NCI-H510A treated with DMSO at 0.1 percent for 48 hours (cell line): ENCODE results near the gene CD300LB.
"Not testable (repeated sequence)": the region's sequence is repeated elsewhere in the genome, so short reads cannot be mapped to it uniquely, and the experiment has no call there.

Experiments used
- DNase-seq: peaks from one replicate; lab custom pipeline; 2025; lab: John Stamatoyannopoulos, UW

The CD300LB gene

DNA sequence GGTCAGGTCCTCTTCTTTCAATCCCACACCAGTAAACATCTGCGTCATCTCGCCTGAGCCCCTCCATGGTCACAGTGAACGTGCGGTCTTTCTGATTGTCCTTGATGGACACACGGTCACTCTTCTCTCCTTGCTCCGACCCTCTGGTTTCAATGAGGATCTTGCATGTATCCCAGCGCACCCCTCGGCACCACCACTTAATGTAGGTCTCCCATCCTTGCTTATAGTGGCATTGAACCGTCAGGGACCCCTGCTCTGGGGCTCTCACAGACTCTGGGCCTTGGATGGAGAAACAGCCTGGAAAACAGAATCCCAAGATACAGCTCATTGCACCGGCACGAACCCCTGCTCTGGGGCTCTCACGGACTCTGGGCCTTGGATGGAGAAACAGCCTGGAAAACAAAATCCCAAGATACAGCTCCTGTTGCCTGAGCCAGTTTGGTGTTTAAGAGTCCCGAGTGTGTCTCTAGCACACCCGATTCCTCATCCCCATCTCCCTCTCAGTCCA lies 5.4 kb downstream of the CD300LB start:
- no peak for DNase-seq

DNA sequence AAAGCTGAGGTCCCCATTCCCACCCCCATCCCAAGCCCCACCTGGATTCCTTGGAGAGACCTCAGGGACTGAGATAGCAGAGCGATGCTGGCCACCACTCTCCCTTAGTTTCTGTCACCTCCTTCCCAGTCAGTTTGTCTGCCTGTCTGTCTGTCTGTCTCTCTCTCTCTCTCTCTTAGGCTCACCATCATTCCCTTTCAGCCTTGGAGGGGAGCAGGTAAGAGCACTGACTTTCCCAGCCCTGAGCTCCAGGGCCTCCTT lies 5.9 kb downstream of the CD300LB start:
- no peak for DNase-seq

DNA sequence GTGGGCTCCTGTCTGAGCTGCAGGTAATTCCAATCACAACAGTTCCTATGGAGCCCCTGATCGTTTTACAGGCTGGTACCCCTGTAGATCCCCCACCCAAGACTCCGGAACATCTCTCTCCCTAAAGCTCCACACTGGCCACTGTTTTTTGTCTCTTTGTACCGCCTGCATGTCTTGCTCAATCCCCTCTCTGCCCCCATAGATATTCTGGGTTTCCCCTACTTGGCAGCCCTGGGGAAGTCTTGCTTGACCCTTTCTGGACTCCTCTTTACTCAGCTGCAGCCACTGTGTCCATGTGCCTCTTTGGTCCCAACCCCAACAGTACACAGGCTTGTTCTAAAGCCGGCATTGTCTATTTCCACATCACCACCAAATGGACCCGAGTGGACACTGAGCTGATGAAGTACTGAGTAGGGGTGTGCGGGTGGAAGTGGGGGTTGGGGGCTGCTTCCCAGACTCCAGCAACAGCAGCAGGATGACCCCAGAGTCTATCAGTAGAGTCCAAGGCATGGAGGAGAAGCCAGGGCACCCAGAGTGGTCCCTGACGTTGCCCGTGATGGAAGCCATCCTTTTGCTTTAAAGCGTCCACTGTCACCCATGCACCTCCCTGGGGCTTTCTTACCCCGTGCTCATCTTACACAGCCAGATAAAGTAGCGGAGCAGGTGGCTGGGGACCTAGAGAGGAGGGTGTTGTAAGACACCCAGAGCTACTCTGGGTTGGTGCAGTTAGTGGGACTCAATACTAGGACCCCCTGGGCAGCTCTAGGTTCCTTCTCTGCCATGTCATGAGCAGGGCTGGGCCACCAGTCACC lies 6.4 kb downstream of the CD300LB start:
- no peak for DNase-seq

DNA sequence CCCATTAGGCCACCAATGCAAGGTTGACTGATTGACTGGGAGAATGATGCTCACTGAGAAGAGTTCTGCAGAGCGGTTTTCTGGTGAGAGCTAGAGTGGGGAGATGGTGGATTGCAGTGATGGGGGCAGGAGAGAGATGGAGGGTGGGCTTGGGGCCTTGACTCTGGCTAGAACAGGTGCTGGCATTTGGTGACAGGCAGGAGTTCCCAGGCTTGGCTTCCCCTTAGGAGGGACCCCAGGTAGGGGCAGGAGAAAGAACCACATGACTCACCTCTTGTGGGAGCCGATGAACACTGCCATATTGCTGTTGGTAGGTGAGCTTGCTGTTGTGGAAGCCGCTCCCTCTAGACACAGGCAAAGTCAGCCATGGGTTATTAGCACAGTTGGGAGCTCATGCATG lies 8.0 kb downstream of the CD300LB start:
- DNase-seq = no peak

DNA sequence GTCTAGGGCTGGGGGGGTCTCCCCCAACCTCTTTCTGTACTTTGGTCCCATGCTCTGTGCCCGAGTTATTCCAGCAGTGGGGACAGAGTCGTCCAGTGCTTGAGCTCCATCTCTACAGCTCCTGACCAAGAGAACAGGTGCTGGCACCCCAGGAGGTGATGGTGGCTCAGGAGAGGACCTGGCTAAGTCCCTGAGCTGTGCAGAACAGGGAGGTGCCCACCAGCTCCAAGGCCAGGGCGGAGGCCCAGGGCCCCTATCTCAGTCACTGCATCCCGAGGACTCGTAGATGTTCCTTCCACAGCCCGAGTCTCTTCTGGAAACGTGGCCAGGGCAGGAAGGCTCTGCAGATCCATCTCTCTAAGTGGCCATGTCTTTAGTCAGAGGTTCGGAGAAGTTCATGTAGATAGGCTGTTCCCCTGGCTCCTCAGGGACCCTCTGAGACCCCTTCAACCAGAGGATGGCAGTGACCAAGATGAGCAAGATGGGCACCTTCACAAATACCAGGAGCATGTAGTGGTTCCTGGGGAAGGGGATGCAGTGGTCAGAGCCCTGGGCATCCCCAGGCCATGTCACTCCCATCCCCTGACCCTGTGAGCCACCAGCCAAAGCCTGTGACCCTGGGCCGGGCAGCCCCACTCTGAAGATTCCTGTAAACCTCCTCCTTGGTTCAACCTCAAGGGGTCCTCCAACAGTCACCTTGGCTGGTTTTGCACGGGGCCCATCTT lies 8.7 kb downstream of the CD300LB start:
- no peak for DNase-seq

DNA sequence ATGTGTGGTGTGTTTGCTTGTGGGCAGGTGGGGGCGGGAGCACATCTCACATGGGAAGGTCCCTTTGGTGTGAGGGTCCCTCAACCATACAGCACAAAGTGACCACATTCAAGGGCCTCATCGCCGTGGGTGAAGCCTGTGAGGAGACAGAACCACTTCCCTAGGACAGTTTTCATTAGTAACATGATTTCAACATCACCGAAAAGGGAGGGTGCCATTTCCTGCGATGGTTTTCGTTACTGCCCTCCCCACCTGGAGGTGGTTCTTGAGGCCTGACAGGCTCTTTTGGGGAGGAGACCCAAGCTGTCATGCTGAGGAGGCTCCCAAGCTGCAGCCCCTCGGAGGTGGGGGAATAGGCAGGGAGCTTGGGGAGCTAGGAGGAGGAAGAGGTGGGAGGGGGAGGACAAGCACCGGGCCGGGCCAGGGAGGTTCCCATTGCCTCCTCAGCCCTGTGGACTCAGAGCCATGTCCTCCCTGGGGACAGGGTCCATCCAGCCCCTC lies 9.5 kb downstream of the CD300LB start:
- DNase-seq = no peak

DNA sequence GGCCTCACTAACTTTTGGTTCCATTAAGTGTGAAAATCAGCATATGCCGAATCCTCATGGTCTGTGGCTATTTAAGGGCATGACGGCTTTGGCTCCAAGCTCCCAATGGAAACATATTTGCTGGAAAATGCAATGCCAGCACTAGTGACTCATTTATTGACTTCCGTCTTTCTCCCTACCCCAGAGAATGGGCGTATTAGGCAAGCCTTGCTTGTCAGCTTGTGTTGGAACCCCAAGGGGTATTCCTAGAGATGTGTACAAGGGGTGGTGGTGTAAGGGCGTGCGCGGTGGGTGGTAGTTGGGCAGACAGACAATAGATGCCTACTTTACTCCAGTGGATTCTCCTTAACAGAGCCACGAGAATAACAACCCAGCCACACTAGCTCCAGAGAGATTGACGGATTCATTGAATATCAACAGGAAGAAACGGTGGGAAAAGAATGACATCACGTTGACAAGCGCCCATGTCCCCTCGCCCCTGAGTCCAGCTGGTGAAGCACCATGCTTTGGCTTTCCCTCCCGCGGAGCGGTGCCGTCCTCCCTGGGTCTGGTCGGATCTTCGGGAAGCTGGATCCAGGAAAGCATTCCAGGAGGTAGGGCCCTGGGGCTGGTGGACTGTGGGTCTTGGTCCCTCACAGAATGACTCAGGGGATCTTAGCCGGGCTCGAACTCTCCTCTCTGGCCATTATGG lies 10.3 kb downstream of the CD300LB start:
- DNase-seq = no peak

DNA sequence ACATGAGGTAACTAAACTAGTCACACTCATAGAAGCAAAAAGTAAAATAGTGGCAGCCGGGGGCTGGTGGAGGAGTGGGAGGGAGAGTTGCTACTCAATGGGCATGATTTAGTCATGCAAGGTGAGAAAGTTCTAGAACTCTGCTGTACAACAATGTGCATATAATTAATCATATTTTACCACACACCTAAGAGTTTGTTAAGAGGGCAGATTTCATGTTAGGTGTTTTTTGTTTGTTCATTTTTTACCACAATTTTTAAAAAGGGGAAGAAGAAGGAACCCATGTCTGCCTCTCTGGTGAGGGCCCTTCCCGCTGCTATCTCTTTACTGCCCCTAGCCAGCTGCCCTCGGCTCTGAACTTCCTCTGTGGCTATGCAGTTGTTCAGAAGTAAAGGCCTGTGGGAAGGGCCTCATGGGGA lies 11.2 kb downstream of the CD300LB start:
- no peak for DNase-seq

DNA sequence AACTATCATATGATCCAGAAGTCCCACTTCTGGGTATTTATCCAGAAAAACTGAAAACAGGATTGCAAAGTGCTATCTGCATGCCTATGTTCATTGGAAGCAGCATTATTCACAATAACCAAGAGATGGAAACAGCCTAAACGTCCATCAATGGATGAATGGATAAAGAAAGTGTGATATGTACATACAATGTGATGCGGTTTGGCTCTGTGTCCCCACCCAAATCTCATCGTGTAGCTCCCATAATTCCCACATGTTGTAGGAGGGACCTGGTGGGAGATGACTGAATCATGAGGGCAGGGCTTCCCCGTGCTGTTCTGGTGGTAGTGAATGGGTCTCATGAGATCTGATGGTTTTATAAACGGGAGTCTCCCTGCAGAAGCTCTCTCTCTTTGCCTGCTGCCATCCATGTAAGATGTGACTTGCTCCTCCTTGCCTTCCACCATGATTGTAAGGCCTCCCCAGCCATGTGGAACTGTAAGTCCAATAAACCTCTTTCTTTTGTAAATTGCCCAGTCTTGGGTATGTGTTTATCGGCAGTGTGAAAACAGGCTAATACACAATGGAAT lies 12.8 kb downstream of the CD300LB start:
- not testable (repeated sequence) for DNase-seq

DNA sequence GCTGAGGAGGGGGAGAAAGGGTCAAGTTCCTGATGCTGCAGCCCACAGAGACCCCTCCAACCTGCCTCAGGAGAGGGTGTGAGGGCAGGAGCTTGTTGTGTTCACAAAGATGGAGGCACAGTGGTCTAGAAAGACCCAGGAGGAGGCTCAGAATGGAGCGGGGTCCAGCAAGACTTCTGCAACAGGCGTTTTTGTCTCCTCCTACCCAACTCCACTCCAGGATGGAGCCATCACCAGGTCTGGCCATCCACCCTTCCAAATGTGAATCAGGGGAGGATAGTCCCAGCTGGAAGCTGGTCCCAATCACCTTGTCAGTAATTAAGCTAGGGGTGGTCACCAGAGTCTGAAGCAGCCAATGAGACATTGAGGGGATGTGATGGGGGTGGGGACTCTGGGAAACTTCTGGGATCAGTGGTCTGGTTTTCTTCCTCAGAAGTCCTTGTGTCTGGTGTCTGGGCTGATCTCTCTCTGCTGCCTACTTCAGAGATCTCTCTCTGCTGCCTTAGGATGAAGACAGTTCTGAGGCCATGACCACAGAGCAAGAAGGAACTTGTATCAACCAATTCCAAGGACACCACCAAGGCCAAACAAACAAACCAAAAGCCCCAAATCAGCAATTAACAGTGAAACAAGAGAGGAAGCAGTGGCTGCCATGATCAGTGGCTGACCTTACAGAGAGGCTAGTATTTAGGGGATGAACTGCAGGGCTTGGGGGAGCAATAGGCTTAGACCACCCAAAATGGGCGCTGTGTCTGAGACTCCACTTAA lies 14.5 kb downstream of the CD300LB start:
- no peak for DNase-seq

DNA sequence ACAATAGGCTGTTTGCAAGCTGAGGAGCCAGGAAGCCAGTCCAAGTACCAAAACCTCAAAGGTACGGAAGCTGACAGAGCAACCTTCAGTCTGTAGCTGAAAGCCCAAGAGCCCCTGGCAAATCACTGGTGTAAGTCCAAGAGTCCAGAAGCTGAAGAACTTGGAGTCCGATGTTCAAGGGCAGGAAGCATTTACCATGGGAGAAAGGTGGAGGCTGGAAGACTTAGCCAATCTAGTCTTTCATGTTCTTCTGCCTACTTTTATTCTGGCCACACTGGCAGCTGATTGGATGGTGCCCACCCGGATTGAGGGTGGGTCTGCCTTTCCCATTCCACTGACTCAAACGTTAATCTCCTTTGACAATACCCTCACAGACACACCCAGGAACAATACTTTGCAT lies 15.3 kb downstream of the CD300LB start:
- DNase-seq = no peak

DNA sequence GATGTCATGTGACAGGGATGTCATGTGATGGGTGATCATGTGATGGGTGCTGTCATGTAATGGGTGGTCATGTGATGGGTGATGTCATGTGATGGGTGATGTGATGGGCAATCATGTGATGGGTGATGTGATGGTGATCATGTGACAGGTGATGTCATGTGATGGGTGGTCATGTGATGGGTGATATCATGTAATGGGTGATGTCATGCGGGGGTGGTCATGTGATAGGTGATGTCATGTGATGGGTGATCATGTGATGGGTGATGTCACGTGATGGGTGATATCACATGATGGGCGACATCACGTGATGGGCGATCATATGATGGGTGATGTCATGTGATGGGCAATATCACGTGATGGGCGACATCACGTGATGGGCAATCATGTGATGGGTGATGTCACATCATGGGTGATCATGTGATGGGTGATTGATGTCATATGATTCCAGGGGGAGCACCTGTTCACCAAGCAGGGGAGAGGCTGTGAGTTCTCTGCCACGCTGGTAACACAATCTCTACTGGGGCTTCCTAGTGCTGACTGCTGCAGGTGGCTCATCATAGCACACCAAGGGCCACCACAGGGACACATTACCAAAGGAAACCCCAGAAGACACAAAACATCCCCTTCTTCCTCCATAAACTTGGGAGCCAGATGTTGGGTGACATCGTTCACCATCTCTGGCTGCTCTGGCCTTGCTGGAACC lies 16.5 kb downstream of the CD300LB start:
- no peak for DNase-seq

DNA sequence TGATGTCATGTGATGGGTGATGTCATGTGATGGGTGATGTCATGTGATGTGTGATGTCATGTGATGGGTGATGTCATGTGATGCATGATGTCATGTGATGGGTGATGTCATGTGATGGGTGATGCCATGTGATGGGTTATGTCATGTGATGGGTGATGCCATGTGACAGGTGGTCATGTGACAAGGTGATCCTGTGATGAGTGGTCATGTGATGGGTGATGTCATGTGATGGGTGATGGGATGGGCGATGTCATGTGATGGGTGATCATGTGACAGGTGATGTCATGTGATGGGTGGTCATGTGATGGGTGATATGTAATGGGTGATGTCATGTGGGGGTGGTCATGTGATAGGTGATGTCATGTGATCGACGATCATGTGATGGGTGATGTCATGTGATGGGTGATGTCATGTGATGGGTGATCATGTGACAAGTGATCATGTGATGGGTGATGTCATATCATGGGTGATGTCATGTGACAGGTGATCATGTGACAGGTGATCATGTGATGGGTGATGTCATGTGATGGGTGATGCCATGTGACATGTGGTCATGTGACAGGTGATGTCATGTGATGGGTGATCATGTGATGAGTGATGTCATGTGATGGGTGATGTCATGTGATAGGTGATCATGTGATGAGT lies 17.2 kb downstream of the CD300LB start:
- DNase-seq = no peak

DNA sequence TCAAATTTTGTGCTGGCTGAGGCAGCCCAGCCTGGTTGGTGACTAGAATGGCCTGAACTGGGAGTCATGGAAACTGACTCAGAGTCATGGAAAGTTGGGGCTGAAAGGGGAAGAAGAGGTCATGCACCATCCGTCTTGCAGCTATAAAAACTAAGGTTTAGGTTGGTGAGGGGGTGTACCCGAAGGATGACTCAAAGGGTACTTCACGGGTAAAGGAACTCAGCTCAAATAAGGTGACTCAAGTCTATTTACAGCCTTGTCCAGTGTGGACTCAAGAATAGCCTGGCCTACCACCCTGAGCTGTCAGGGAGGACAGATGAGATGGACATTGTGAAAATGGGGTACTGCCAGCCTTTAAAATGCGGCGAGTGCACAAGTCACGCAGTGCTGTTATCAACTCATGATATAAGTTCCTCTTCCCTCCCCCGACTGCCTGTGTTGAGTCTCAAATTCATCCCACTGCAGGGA lies 18.6 kb downstream of the CD300LB start:
- no peak for DNase-seq

DNA sequence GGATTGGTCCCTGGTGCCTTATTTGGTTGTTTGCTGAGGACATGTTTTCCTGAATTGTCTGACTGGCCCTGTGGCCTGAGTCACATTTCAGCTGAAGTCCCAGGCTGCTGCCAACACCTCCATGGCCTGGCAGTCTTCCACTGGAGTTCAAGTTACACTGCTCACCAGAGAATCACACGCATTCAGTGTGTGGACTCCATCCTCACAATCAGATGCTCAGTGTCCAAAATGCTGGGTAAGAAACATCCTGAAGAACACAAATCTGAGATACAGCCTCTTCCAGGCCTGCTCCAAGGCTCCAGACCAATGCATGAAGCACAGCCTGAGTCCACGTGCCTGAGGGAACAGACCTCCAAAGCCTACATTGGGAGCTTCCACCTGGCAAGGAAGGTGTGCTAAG lies 19.2 kb downstream of the CD300LB start:
- DNase-seq = no peak

DNA sequence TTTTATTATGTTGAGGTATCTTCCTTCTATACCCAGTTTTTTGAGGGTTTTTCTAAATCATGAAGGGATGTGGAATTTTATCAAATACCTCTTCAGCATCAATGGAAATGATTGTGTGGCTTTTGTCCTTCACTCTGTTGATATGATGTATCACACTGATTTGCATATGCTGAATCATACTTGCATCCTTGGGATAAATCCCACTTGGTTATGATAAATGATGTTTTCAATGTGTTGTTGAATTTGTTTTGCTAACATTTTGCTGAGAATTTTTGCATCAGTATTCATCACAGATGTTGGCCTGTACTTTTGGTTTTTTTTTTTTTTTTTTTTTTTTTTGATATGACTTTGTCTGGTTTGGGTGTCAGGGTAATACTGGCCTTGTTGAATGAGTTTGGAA lies 23.1 kb downstream of the CD300LB start:
- DNase-seq = no peak

DNA sequence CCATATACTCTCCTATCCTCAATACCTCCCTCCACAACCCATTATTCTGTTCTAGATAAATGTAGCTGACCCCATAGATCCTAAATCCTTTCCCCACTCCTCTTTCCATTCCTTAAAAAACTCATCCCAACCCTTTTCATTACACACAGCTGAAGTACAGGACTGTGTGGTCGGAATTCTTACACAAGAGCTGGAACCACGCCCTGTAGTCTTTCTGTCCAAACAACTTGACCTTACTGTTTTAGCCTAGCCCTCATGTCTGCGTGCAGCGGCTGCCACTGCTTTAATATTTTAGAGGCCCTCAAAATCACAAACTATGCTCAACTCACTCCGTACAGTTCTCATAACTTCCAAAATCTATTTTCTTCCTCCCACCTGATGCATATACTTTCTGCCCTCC lies 27.3 kb downstream of the CD300LB start:
- DNase-seq = not testable (repeated sequence)

DNA sequence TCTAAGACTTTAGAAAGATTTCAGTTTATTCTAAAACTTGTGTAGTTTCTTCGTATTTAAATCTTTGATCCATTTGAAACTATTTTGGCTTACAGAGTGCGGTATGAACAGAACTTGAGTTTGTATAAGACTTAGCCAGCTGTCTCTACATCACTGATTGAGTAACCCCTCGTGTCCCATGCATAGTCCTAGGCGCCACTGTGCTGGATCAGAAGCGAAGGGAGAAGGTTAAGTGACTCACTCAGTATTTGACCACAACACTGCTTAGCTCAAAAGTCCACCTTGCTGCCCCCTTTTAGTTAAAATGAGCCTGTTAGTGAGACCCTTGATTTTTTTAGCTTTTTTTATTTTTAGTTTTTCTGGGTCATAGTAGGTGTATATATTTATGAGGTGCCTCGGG lies 28.4 kb downstream of the CD300LB start:
- no peak for DNase-seq

DNA sequence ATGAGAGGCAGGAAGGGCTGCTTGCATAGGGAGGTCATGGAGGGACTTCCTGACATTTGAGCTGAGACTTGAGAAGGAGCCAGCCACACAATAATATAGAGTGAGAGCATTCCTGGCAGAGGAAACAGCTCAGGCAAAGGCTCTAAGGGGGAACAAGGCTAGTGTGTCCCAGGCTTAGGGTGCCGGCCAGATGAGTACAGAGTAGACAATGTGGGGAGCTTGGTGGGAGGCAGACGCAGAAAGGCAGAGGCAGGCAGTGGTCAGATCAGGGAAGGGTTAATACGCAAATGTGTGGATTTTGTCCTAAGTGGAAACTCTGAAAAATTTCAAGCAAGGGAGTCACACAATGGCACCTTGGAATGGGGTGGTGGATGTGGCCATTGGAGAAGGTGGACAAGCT lies 31.3 kb downstream of the CD300LB start:
- DNase-seq = no peak

DNA sequence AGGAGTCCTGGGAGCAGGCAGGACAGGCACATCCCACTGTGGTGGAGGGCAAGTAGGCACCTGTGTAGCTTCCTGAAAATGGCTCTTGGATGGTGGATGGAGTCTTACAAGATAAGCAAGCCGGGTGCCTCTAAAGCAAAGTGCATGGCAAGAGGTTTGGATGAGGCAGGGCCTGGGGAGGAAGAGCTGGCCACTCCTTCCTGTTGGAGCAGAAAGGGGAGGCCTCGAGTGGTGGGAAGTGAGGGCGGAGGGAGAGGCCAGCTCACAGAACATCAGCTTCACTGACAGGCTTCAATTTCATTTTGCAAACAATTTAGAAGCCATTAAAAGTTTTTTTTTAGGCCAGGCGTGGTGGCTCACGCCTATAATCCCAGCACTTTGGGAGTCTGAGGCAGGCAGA lies 33.8 kb downstream of the CD300LB start:
- DNase-seq = no peak
